Activated CD4-positive, alpha-beta T cell treated with anti-CD3 and anti-CD28 coated beads, Interleukin-2, amount 10 ng/mL, durations not matched to agents 24 days and 14 days (primary cell): Measurements from ENCODE around the gene EEIG2. TPM values are rescaled to one million over a fixed set of nuclear protein-coding genes. Genes with fewer than 3 reads are reported as not detected.
A peak's percentile ranks its signal among the peaks of the same experiment; 100 is the strongest.

Source experiments
- DNase-seq: peaks from one replicate; pipeline ENCODE4 v3.0.0; 2022
- H3K27ac Mint-ChIP-seq: one replicate; pipeline ENCODE4 v1.8.0; 2022; ENCODE audit warnings: mild to moderate bottlenecking, mixed read lengths
- H3K27me3 Mint-ChIP-seq: one replicate; pipeline ENCODE4 v1.8.0; 2022; ENCODE audit warnings: mixed read lengths
- H3K36me3 Mint-ChIP-seq: one replicate; pipeline ENCODE4 v1.8.0; 2022; ENCODE audit warnings: low read depth, mild to moderate bottlenecking, mixed read lengths
- H3K4me1 Mint-ChIP-seq: one replicate; pipeline ENCODE4 v1.8.0; 2021; ENCODE audit warnings: mixed read lengths
- H3K4me3 Mint-ChIP-seq: one replicate; pipeline ENCODE4 v1.8.0; 2022; ENCODE audit warnings: mild to moderate bottlenecking, moderate library complexity, mixed read lengths
- H3K9me3 Mint-ChIP-seq: one replicate; pipeline ENCODE4 v1.8.0; 2021; ENCODE audit warnings: mixed read lengths
- intact Hi-C: fragments of 100-400 bp; cut with micrococcal nuclease; formaldehyde crosslinking; loops from one replicate; pipeline ENCODE4 v1.15.1; 2023
- total RNA-seq: library from RNA; stranded (reverse); gene quantifications from 2 replicates; pipeline ENCODE4 v1.2.3, GENCODE V29; 2022

The EEIG2 gene
- total RNA-seq, 1 donor from 2014 or later, result 14.0 TPM

DNA sequence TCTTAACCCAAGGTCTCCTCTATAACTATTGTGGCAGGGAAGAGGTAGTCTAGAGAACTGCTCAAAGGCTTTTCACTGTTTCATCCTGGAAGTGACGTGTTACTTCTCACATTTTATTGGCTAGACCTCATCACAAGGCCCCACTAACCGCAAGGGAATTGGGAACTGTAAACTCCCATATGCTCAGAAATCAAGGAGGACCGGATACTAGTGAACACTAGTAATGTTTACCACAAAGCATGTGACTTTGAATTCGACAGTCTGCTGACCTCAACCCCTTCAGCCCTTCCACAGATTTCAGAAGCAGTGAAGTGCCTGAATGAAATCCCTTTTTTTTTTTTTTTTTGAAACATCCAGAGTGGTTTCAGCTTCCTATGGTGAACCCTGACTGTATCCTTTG, 3.4 kb upstream of the EEIG2 start:
- Mint-ChIP-seq H3K36me3 (no peaks in the 10 kb centered on the region), H3K27ac (no peak overlapping the region), H3K27me3 (peaks cover 18% of the 10 kb centered on the region), H3K9me3 (no peaks in the 10 kb centered on the region), H3K4me1 (peaks cover 14% of the 10 kb centered on the region), H3K4me3 (no peak overlapping the region)
- intact Hi-C loops, result loop anchor here (10.0 kb wide), 1 partner anchor 592 kb away; the partner anchor contains the start of gene VAV3
- DNase-seq, result no peak

DNA sequence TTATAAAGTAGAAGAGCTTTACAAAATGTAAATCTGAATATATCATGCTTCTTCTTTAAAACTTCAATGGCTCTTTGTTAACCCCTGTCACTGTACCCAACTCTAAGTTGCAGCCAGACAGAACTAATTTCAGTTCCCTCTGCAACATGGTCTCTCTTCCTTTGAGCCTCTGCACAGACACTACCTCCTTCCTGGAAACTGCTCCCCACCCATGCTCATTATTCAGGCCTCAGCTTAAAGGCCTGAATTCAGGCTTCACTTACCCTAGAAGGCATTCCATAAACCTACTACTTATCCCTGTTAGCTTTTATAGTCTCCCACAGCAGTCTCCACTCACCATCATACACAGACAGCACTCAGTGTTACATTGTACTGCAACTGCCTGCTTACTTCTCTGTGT, 2.6 kb upstream of the EEIG2 start:
- intact Hi-C loops, result loop anchor here (10.0 kb wide), 1 partner anchor 592 kb away; the partner anchor contains the start of gene VAV3
- no peaks in the 10 kb centered on the region for H3K36me3 Mint-ChIP-seq
- peaks cover 20% of the 10 kb centered on the region for H3K4me1 Mint-ChIP-seq
- H3K27me3 Mint-ChIP-seq, result peaks cover 18% of the 10 kb centered on the region
- no peaks in the 10 kb centered on the region for H3K9me3 Mint-ChIP-seq
- no peak for DNase-seq
- no peak overlapping the region for H3K4me3 Mint-ChIP-seq
- no peak overlapping the region for H3K27ac Mint-ChIP-seq

- H3K27me3 Mint-ChIP-seq, result peaks cover 2% of the 10 kb centered on the region
- H3K27ac Mint-ChIP-seq, result peak overlapping the region; percentile 90
- peaks cover 30% of the 10 kb centered on the region for H3K4me1 Mint-ChIP-seq
- peak overlapping the region; percentile 93 for H3K4me3 Mint-ChIP-seq
- intact Hi-C loops, result loop anchor here (2.0 to 5.0 kb wide), 3 partner anchors 56 to 358 kb away; partner anchors contain the start of genes PRPF38B and SLC25A24
- H3K36me3 Mint-ChIP-seq, result no peaks in the 10 kb centered on the region
- H3K9me3 Mint-ChIP-seq, result no peaks in the 10 kb centered on the region
- DNase-seq, result peak; percentile 80
Observed at GRCh38 chr1:108560189-108560873, 431 bp downstream of the EEIG2 start.

GRCh38 chr1:108560874-108561459, 1.1 kb downstream of the EEIG2 start:
- H3K27ac Mint-ChIP-seq, result peak overlapping the region; percentile 90
- peaks cover 30% of the 10 kb centered on the region for H3K4me1 Mint-ChIP-seq
- H3K36me3 Mint-ChIP-seq, result no peaks in the 10 kb centered on the region
- no peaks in the 10 kb centered on the region for H3K27me3 Mint-ChIP-seq
- no peaks in the 10 kb centered on the region for H3K9me3 Mint-ChIP-seq
- intact Hi-C loops, result loop anchor here (1.0 to 5.0 kb wide), 7 partner anchors 9 to 359 kb away; partner anchors contain the start of genes PRPF38B, SLC25A24 and STXBP3
- DNase-seq, result peak; percentile 81
- H3K4me3 Mint-ChIP-seq, result peak overlapping the region; percentile 93

- Mint-ChIP-seq H3K27ac (no peak overlapping the region), H3K4me1 (peaks cover 30% of the 10 kb centered on the region), H3K36me3 (no peaks in the 10 kb centered on the region), H3K27me3 (no peaks in the 10 kb centered on the region), H3K9me3 (no peaks in the 10 kb centered on the region), H3K4me3 (peak overlapping the region; percentile 47)
- intact Hi-C loops, result loop anchor here (1.0 to 5.0 kb wide), 7 partner anchors 8 to 360 kb away; partner anchors contain the start of genes PRPF38B, SLC25A24 and STXBP3
- DNase-seq, result peak; percentile 94
Observed at GRCh38 chr1:108561689-108562326, 1.9 kb downstream of the EEIG2 start.

- DNase-seq, result no peak
- H3K4me3 Mint-ChIP-seq, result no peak overlapping the region
- intact Hi-C loops, result loop anchor here (5.0 kb wide), 1 partner anchor 362 kb away; the partner anchor contains the start of gene SLC25A24
- no peaks in the 10 kb centered on the region for H3K36me3 Mint-ChIP-seq
- no peaks in the 10 kb centered on the region for H3K9me3 Mint-ChIP-seq
- no peaks in the 10 kb centered on the region for H3K27me3 Mint-ChIP-seq
- H3K27ac Mint-ChIP-seq, result no peak overlapping the region
- peaks cover 28% of the 10 kb centered on the region for H3K4me1 Mint-ChIP-seq
Observed at GRCh38 chr1:108563808-108564207, 3.9 kb downstream of the EEIG2 start.

- Mint-ChIP-seq H3K4me1 (peaks cover 22% of the 10 kb centered on the region), H3K27me3 (no peaks in the 10 kb centered on the region), H3K27ac (no peak overlapping the region), H3K36me3 (no peaks in the 10 kb centered on the region), H3K4me3 (no peak overlapping the region), H3K9me3 (no peaks in the 10 kb centered on the region)
- intact Hi-C loops, result no loop called here
- no peak for DNase-seq
Observed at GRCh38 chr1:108565081-108565480, 5.2 kb downstream of the EEIG2 start.

DNA sequence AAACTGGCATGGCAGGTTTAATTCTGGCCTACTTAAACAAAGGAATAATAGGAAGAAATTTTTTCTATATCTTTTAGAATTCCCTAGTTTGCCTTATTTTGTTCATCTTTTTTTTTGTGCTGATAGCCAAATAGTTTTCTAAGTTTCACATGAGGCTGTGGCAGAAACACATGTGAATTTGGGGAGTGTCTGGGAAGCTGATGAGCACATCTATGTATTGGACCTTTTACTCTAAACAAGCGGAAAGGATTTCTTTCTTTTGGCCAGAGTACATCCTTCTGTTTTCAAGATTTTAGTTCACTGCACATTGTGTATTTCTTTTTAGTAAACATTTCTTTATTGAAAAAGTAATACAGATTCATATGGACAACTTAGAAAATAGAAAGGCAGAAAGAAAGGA, 5.6 kb downstream of the EEIG2 start:
- Mint-ChIP-seq H3K27ac (no peak overlapping the region), H3K9me3 (no peaks in the 10 kb centered on the region), H3K36me3 (no peaks in the 10 kb centered on the region), H3K4me3 (no peak overlapping the region), H3K27me3 (no peaks in the 10 kb centered on the region), H3K4me1 (peaks cover 22% of the 10 kb centered on the region)
- no peak for DNase-seq
- intact Hi-C loops, result no loop called here

- Mint-ChIP-seq H3K36me3 (no peaks in the 10 kb centered on the region), H3K4me1 (peaks cover 6% of the 10 kb centered on the region), H3K4me3 (no peak overlapping the region), H3K27me3 (no peaks in the 10 kb centered on the region), H3K27ac (no peak overlapping the region), H3K9me3 (no peaks in the 10 kb centered on the region)
- intact Hi-C loops, result no loop called here
- no peak for DNase-seq
Observed at GRCh38 chr1:108568589-108568988, 8.7 kb downstream of the EEIG2 start.

- no peak for DNase-seq
- intact Hi-C loops, result no loop called here
- no peak overlapping the region for H3K27ac Mint-ChIP-seq
- H3K9me3 Mint-ChIP-seq, result peaks cover 3% of the 10 kb centered on the region
- H3K4me1 Mint-ChIP-seq, result peaks cover 1% of the 10 kb centered on the region
- H3K36me3 Mint-ChIP-seq, result peaks cover 2% of the 10 kb centered on the region
- no peaks in the 10 kb centered on the region for H3K27me3 Mint-ChIP-seq
- H3K4me3 Mint-ChIP-seq, result no peak overlapping the region
Observed at GRCh38 chr1:108569097-108569728, 9.3 kb downstream of the EEIG2 start.

- peak; percentile 73 for DNase-seq
- intact Hi-C loops, result loop anchor here (1.0 to 2.0 kb wide), 2 partner anchors 9 to 73 kb away; no protein-coding TSS in a partner anchor
- no peaks in the 10 kb centered on the region for H3K4me1 Mint-ChIP-seq
- H3K27ac Mint-ChIP-seq, result no peak overlapping the region
- peaks cover 4% of the 10 kb centered on the region for H3K9me3 Mint-ChIP-seq
- no peak overlapping the region for H3K4me3 Mint-ChIP-seq
- H3K36me3 Mint-ChIP-seq, result peaks cover 3% of the 10 kb centered on the region
- H3K27me3 Mint-ChIP-seq, result no peaks in the 10 kb centered on the region
Observed at GRCh38 chr1:108570128-108570527, 10.2 kb downstream of the EEIG2 start.

- intact Hi-C loops, result loop anchor here (1.0 to 2.0 kb wide), 2 partner anchors 10 to 72 kb away; no protein-coding TSS in a partner anchor
- no peak for DNase-seq
- Mint-ChIP-seq H3K9me3 (peaks cover 11% of the 10 kb centered on the region), H3K36me3 (peaks cover 3% of the 10 kb centered on the region), H3K27me3 (no peaks in the 10 kb centered on the region), H3K4me1 (peaks cover 4% of the 10 kb centered on the region), H3K4me3 (no peak overlapping the region), H3K27ac (no peak overlapping the region)
Observed at GRCh38 chr1:108570998-108571401, 11.1 kb downstream of the EEIG2 start.

DNA sequence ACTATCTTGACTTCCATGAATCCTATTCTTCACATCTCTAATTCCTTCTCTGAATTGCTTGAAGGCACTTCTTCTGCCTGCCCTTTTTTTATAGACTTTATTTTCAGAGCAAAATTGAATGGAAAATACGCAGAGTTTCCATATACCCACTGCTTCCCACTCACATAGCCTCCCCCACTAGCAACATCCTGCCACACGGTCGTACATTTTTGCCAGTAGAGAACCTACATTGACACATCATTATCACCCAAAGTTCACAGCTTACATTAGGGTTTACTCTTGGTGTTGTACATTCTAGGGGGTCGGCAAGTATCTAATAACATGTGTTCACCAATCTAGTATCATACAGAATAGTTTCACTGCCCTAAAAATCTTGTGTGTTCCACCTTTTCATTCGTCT, 12.3 kb downstream of the EEIG2 start:
- intact Hi-C loops, result loop anchor here (1.0 kb wide), 1 partner anchor 19 kb away; no protein-coding TSS in a partner anchor
- H3K27ac Mint-ChIP-seq, result no peak overlapping the region
- H3K4me3 Mint-ChIP-seq, result no peak overlapping the region
- peaks cover 3% of the 10 kb centered on the region for H3K36me3 Mint-ChIP-seq
- DNase-seq, result no peak
- no peaks in the 10 kb centered on the region for H3K27me3 Mint-ChIP-seq
- H3K4me1 Mint-ChIP-seq, result peaks cover 4% of the 10 kb centered on the region
- peaks cover 11% of the 10 kb centered on the region for H3K9me3 Mint-ChIP-seq
